IMR-90 (cell line): ENCODE measurements around the gene PIEZO1. TPM values are rescaled to one million over a fixed set of nuclear protein-coding genes. Genes with fewer than 3 reads are reported as not detected.
A peak's percentile ranks its signal among the peaks of the same experiment; 100 is the strongest.

Source experiments
- ATAC-seq: fragments of 200-7000 bp; cut with Tn5 transposase; 2 replicates; pipeline ENCODE4 v1.9.1; 2020; ENCODE audit warnings: low read depth, mild to moderate bottlenecking, moderate library complexity
- BruUV-seq: library from RNA; stranded (reverse); fragments of 400-500 nt; replicated peaks from 2 replicates; lab custom pipeline; 2021; lab: Mats Ljungman, UMichigan
- CTCF ChIA-PET: fragments of 300-600 bp; formaldehyde crosslinking; extraction: SDS; loops from one replicate; lab custom pipeline; 2021; ENCODE audit warnings: antibody characterized with exemption; lab: Yijun Ruan, JAX
- POLR2A ChIA-PET: fragments of 300-600 bp; sonication (Branson Sonifier 250); formaldehyde crosslinking; loops from one replicate; lab custom pipeline; 2022; ENCODE audit warnings: antibody characterized with exemption; ENCODE audit not compliant: unreplicated experiment; lab: Charles Lee
- DNase-seq: peaks from one replicate; pipeline ENCODE4 v3.0.0; 2013
- H2AFZ ChIP-seq: replicated peaks from 2 replicates; pipeline ENCODE3; 2013; ENCODE audit warnings: low read length, mild to moderate bottlenecking; ENCODE audit not compliant: poor library complexity
- H2AK5ac ChIP-seq: 2 replicates; pipeline ENCODE4 v1.6.1; 2013; ENCODE audit warnings: low read depth, low read length, inconsistent platforms
- H2AK9ac ChIP-seq: replicated peaks from 2 replicates; pipeline ENCODE3; 2013; ENCODE audit warnings: mild to moderate bottlenecking, low read depth, low read length, moderate library complexity; ENCODE audit not compliant: poor library complexity
- H2BK120ac ChIP-seq: 2 replicates; pipeline ENCODE4 v1.6.1; 2013; ENCODE audit warnings: low read depth, low read length, inconsistent platforms
- H2BK15ac ChIP-seq: 3 replicates; pipeline ENCODE4 v1.6.1; 2013; ENCODE audit warnings: low read depth, low read length, inconsistent platforms
- H2BK20ac ChIP-seq: 2 replicates; pipeline ENCODE4 v1.6.1; 2013; ENCODE audit warnings: low read depth, mild to moderate bottlenecking, inconsistent platforms, low read length, moderate library complexity
- H2BK5ac ChIP-seq: 2 replicates; pipeline ENCODE4 v1.6.1; 2013; ENCODE audit warnings: mild to moderate bottlenecking, low read depth, low read length, inconsistent platforms; ENCODE audit not compliant: poor library complexity, severe bottlenecking
- H3K14ac ChIP-seq: replicated peaks from 2 replicates; pipeline ENCODE4 v1.6.1; 2013; ENCODE audit warnings: low read depth, low read length, inconsistent platforms
- H3K18ac ChIP-seq: 2 replicates; pipeline ENCODE4 v1.6.1; 2013; ENCODE audit warnings: low read depth, low read length, control low read depth
- H3K23ac ChIP-seq: 2 replicates; pipeline ENCODE4 v1.6.1; 2013; ENCODE audit warnings: low read depth, low read length, inconsistent platforms
- H3K27ac ChIP-seq: 2 replicates; pipeline ENCODE4 v1.5.1; 2013; ENCODE audit warnings: mild to moderate bottlenecking, control low read depth, low read length; ENCODE audit not compliant: insufficient read depth
- H3K27me3 ChIP-seq: 2 replicates; pipeline ENCODE4 v1.6.1; 2013; ENCODE audit warnings: low read length; ENCODE audit not compliant: control insufficient read depth, insufficient read depth
- H3K36me3 ChIP-seq: 2 replicates; pipeline ENCODE4 v1.6.1; 2013; ENCODE audit warnings: low read length, mixed read lengths; ENCODE audit not compliant: control insufficient read depth, insufficient read depth
- H3K4ac ChIP-seq: 2 replicates; pipeline ENCODE4 v1.6.1; 2013; ENCODE audit warnings: low read depth, low read length, inconsistent platforms
- H3K4me1 ChIP-seq: 2 replicates; pipeline ENCODE4 v1.6.1; 2013; ENCODE audit warnings: low read length, mixed read lengths; ENCODE audit not compliant: control insufficient read depth, insufficient read depth
- H3K4me2 ChIP-seq: 2 replicates; pipeline ENCODE4 v1.6.1; 2013; ENCODE audit warnings: low read depth, mild to moderate bottlenecking, control low read depth, low read length, moderate library complexity
- H3K4me3 ChIP-seq: 2 replicates; pipeline ENCODE4 v1.5.1; 2013; ENCODE audit warnings: low read depth, mild to moderate bottlenecking, control low read depth, low read length, moderate library complexity; ENCODE audit not compliant: insufficient read depth
- H3K56ac ChIP-seq: 2 replicates; pipeline ENCODE4 v1.6.1; 2013; ENCODE audit warnings: low read length, inconsistent platforms; ENCODE audit not compliant: insufficient read depth; ENCODE audit errors: extremely low read depth
- H3K79me1 ChIP-seq, 2 experiments: 2 replicates each; pipeline ENCODE4 v1.6.1; 2013; ENCODE audit warnings: low read length in 2 of 2, inconsistent platforms in 1 of 2, low read depth in 1 of 2
- H3K9ac ChIP-seq: 2 replicates; pipeline ENCODE4 v1.6.1; 2013; ENCODE audit warnings: low read depth, low read length, control low read depth
- H3K9me1 ChIP-seq: 2 replicates; pipeline ENCODE4 v1.6.1; 2013; ENCODE audit warnings: low read length, inconsistent platforms; ENCODE audit not compliant: insufficient read depth
- H3K9me3 ChIP-seq: 2 replicates; pipeline ENCODE4 v1.6.1; 2013; ENCODE audit warnings: low read length; ENCODE audit not compliant: control insufficient read depth, insufficient read depth
- H4K20me1 ChIP-seq: 2 replicates; pipeline ENCODE4 v1.6.1; 2013; ENCODE audit warnings: low read length, inconsistent platforms; ENCODE audit not compliant: insufficient read depth
- H4K5ac ChIP-seq: 2 replicates; pipeline ENCODE4 v1.6.1; 2013; ENCODE audit warnings: mild to moderate bottlenecking, low read depth, low read length, control low read depth
- H4K8ac ChIP-seq, 2 experiments: 2 replicates each; pipeline ENCODE4 v1.6.1; 2013; ENCODE audit warnings: low read depth in 2 of 2, low read length in 2 of 2, control low read depth in 1 of 2, inconsistent platforms in 1 of 2
- H4K91ac ChIP-seq: 2 replicates; pipeline ENCODE4 v1.6.1; 2013; ENCODE audit warnings: low read depth, low read length, inconsistent platforms; ENCODE audit not compliant: insufficient read depth
- CHD1 ChIP-seq: IDR thresholded peaks from 2 replicates; pipeline ENCODE4 v1.6.1; 2012; ENCODE audit warnings: low read depth, low read length, improper control_type of control experiment
- MAFK ChIP-seq: IDR thresholded peaks from 2 replicates; pipeline ENCODE4 v1.6.1; 2012; ENCODE audit warnings: low read depth, low read length, improper control_type of control experiment
- MAZ ChIP-seq: IDR thresholded peaks from 2 replicates; pipeline ENCODE4 v1.6.1; 2012; ENCODE audit warnings: low read depth, mild to moderate bottlenecking, low read length, improper control_type of control experiment, moderate library complexity, borderline replicate concordance
- MXI1 ChIP-seq: IDR thresholded peaks from 2 replicates; pipeline ENCODE4 v1.6.1; 2012; ENCODE audit warnings: low read depth, mild to moderate bottlenecking, low read length, moderate library complexity, borderline replicate concordance
- NFE2L2 ChIP-seq: fragments of 150-350 bp; IDR thresholded peaks from 2 replicates; pipeline ENCODE4 v1.6.1; 2016; ENCODE audit warnings: low read depth, mild to moderate bottlenecking, low read length
- POLR2A ChIP-seq: IDR thresholded peaks from 2 replicates; pipeline ENCODE4 v1.6.1; 2012; ENCODE audit warnings: mild to moderate bottlenecking, low read depth, low read length
- RCOR1 ChIP-seq: IDR thresholded peaks from 2 replicates; pipeline ENCODE4 v1.6.1; 2012; ENCODE audit warnings: mild to moderate bottlenecking, low read length, improper control_type of control experiment; ENCODE audit not compliant: insufficient replicate concordance
- RFX5 ChIP-seq: IDR thresholded peaks from 2 replicates; pipeline ENCODE4 v1.8.0; 2012; ENCODE audit warnings: low read depth, mild to moderate bottlenecking, low read length, moderate library complexity
- SMC3 ChIP-seq: fragments of 150-350 bp; IDR thresholded peaks from 2 replicates; pipeline ENCODE4 v1.6.1; 2016; ENCODE audit warnings: low read depth, mild to moderate bottlenecking, antibody characterized with exemption, low read length, moderate library complexity
- USF2 ChIP-seq: fragments of 150-350 bp; IDR thresholded peaks from 2 replicates; pipeline ENCODE4 v1.6.1; 2017; ENCODE audit warnings: mild to moderate bottlenecking, antibody characterized with exemption, low read length, low read depth
- WGBS, 2 experiments: methylation state at CpG; one replicate each; pipeline versions ENCODE4 v1.1.5 to v1.1.7; 2013; ENCODE audit warnings: missing lambda C conversion rate in 2 of 2; ENCODE audit not compliant: insufficient read length in 1 of 2; ENCODE audit errors: extremely low coverage in 2 of 2; 5-methylcytosine and 5-hydroxymethylcytosine counted together
- dilution Hi-C: fragments of 300-500 bp; cut with HindIII; formaldehyde crosslinking; loops from one replicate; pipeline ENCODE4 v1.14.3; 2018; ENCODE audit warnings: low sequenced_read_pairs; ENCODE audit not compliant: unreplicated experiment
- in situ Hi-C: fragments of 300-500 bp; cut with MboI; formaldehyde crosslinking; loops from 3 replicates; pipeline ENCODE4 v1.14.3; 2019; ENCODE audit warnings: low sequenced_read_pairs, inconsistent platforms, mixed read lengths
- intact Hi-C: fragments of 100-400 bp; cut with micrococcal nuclease; formaldehyde crosslinking; loops from 2 replicates; pipeline ENCODE4 v1.10.0; 2022
- polyA plus RNA-seq, 3 experiments: library from polyadenylated mRNA; depleted of rRNA; stranded (reverse); fragments of >200 nt; gene quantifications; 2 replicates each; pipeline ENCODE4 v1.2.3, GENCODE V29; 2012; ENCODE audit warnings: low replicate concordance in 1 of 3
- total RNA-seq: library from RNA; depleted of rRNA; stranded (reverse); fragments of >200 nt; gene quantifications from 2 replicates; pipeline ENCODE4 v1.2.3, GENCODE V29; 2012
- TF ChIP-seq, protein P1 (sequence below): fragments of 150-350 bp; IDR thresholded peaks from 2 replicates; pipeline ENCODE4 v1.6.1; 2016; ENCODE audit warnings: low read depth, mild to moderate bottlenecking, low read length, moderate library complexity, borderline replicate concordance

Gene PIEZO1
- total and polyA plus RNA-seq, 2 of the 4 experiments (the other 2 are of a cell fraction) = 36.2 to 372 TPM

DNA sequence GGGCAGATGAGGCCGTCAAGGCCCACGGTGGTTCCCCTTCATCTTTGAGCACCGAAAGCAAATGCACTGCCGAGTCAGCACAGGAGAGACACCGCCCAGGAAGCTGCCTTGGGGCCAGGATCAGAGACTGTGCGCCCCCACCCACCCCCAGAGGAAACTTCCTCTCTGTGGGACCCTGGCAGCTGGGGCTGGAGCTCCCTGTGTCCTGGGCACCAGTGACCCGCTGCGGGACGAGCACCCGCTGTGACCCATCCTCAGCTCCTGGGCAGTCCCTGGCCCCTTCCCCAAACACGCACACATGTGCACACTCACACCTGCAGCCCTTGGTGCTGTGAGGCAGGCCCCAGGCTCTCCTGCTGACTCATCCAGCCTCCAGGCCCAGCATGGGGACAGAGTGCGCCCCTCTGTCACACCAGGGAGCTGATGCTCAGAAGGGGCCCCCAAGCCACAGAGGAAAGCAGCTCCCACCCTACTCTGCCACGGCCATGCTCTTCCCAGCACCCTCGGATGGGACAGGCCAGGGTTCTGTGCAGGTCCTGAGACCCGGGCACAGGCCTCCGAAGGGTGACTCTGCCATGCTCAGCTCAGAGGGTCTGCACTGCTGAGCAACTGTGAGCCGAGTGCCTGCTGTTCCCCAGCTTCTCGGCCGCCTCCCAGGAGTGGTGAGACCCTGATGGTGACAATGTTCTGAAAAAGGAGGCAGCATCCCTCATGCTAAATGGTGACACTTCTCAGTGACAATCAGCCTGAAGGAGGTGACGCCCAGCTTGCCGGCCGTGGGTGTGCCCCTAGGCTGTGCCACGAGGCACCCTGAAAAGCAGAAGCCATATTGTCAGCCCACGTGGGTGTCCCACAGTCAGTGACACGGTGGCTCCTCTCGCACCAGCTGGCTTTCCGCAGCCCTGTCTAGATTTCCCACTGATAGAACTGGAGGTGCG is 3.6 kb downstream of the PIEZO1 start:
- peak overlapping the region; percentile 48 for H2AK9ac ChIP-seq
- H4K5ac ChIP-seq = no peak overlapping the region; the same call in 1 of the 2 replicates
- peak overlapping the region; percentile 31 for H3K23ac ChIP-seq
- H3K9me3 ChIP-seq = no peaks in the 10 kb centered on the region
- no peaks in the 10 kb centered on the region for H3K27me3 ChIP-seq
- peak overlapping the region; percentile 24 for H3K4ac ChIP-seq
- peak overlapping the region; percentile 73 for H2BK20ac ChIP-seq
- WGBS, 2 experiments = 81% methylated on average over 11 of the region's 28 CpGs; no CpG with 5 or more reads in 1 of the 2 experiments
- peaks cover 81% of the 10 kb centered on the region for H4K20me1 ChIP-seq
- H2BK5ac ChIP-seq = peak overlapping the region; percentile 35
- in situ Hi-C loops = loop anchor here (5.0 kb wide), 1 partner anchor 34 kb away; no protein-coding TSS in a partner anchor
- CTCF ChIA-PET = interaction anchor here (1.0 to 1.6 kb wide), 4 partner anchors 8 to 76 kb away, joined by 3 to 5 read pairs (median 4); no protein-coding TSS in a partner anchor
- H4K91ac ChIP-seq = no peak overlapping the region; the same call in 1 of the 2 replicates
- peaks cover 11% of the 10 kb centered on the region for H3K9me1 ChIP-seq
- no peak overlapping the region for H3K4me3 ChIP-seq
- H3K18ac ChIP-seq = no peak overlapping the region
- no peak for DNase-seq
- no peak overlapping the region; a peak in 1 of 4 replicates for H4K8ac ChIP-seq
- peak overlapping the region; percentile 30; the same call in 1 of the 2 replicates for H3K4me2 ChIP-seq
- H2BK120ac ChIP-seq = peak overlapping the region; percentile 10; the same call in 1 of the 2 replicates
- intact Hi-C loops = no loop called here
- BruUV-seq = no TSS peak
- TF ChIP-seq, protein P1, sequence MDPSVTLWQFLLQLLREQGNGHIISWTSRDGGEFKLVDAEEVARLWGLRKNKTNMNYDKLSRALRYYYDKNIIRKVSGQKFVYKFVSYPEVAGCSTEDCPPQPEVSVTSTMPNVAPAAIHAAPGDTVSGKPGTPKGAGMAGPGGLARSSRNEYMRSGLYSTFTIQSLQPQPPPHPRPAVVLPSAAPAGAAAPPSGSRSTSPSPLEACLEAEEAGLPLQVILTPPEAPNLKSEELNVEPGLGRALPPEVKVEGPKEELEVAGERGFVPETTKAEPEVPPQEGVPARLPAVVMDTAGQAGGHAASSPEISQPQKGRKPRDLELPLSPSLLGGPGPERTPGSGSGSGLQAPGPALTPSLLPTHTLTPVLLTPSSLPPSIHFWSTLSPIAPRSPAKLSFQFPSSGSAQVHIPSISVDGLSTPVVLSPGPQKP = no peak
- TF ChIP-seq SMC3 (no peak), RFX5 (no peak), MXI1 (0 out of 2 replicates have a peak, but pooled peaks have one; percentile 16), NFE2L2 (no peak), USF2 (no peak), MAFK (0 out of 2 replicates have a peak, but pooled peaks have one; percentile 33), CHD1 (no peak), POLR2A (no peak), MAZ (no peak), RCOR1 (no peak)
- dilution Hi-C loops = no loop called here
- peaks cover 3% of the 10 kb centered on the region; the same call in 1 of the 2 replicates for H3K36me3 ChIP-seq
- H3K79me1 ChIP-seq = peaks cover 0 to 54% of the 10 kb centered on the region in 2 experiments; a peak in 2 of 4 replicates
- H3K56ac ChIP-seq = no peak overlapping the region
- H3K27ac ChIP-seq = peak overlapping the region; percentile 32
- H3K14ac ChIP-seq = peak overlapping the region; percentile 37; the same call in 1 of the 2 replicates
- no peak overlapping the region; the same call in 1 of the 2 replicates for H3K9ac ChIP-seq
- H2AFZ ChIP-seq = peak overlapping the region; percentile 48
- H2AK5ac ChIP-seq = peak overlapping the region; percentile 94
- peaks cover 49% of the 10 kb centered on the region for H3K4me1 ChIP-seq
- ATAC-seq = no peak
- POLR2A ChIA-PET = interaction anchor here (0.7 kb wide), 1 partner anchor 8 kb away, joined by 3 read pairs; no protein-coding TSS in a partner anchor
- H2BK15ac ChIP-seq = peak overlapping the region; percentile 41; the same call in 1 of the 3 replicates
